Omental fat pad (tissue), 4 donors: ENCODE results near the gene VPS54. TPM values are rescaled to one million over a fixed set of nuclear protein-coding genes. Genes with fewer than 3 reads are reported as not detected.
"Not testable (repeated sequence)": the region's sequence is repeated elsewhere in the genome, so short reads cannot be mapped to it uniquely, and the experiment has no call there.

Experiments
- ATAC-seq: fragments of 150-250 bp; one replicate; pipeline ENCODE4 v1.9.1; 2016; ENCODE audit warnings: mild to moderate bottlenecking, moderate library complexity; ENCODE audit not compliant: low FRiP score
- DNase-seq: peaks from one replicate; pipeline ENCODE4 v3.0.0-alpha.2; 2019; ENCODE audit warnings: low spot score
- CTCF ChIP-seq, 3 donors: fragments of 450-650 bp; IDR thresholded peaks; one replicate each; pipeline ENCODE4 v1.5.1; 2016 to 2017; ENCODE audit warnings: antibody characterized with exemption in 3 of 3, mild to moderate bottlenecking in 3 of 3, moderate library complexity in 2 of 3
- total RNA-seq, 4 donors: library from RNA; depleted of rRNA; stranded (reverse); fragments of >200 nt; gene quantifications; one replicate each; pipeline ENCODE4 v1.1.0, GENCODE V29; 2016

VPS54 gene
- total RNA-seq, 4 donors from 2014 or later = 19.8 to 40.5 (median 26.9) TPM

DNA sequence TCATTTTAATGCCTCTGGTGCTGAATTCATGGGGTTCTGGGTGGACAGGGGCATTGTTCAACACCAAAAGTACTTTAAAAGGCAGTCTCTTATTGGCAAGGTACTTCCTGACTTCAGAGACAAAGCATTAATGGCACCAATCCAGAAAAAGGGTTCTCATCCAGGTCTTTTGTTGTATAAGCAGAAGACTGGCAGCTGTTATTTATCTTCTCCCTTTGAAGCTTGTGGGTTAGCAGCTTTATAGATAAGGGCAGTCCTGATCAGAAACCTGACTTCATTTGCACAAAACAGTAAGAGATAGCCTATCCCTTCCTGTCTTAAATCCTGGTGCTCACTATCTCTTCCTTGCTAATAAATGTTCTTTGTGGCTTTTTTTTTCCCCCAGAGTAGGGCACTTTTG, 68.8 kb downstream of the VPS54 start:
- TF ChIP-seq CTCF (IDR thresholded peaks at IDR 0.05) = no peak
- no peak for ATAC-seq
- no peak for DNase-seq

- no peak for DNase-seq
- TF ChIP-seq CTCF (IDR thresholded peaks at IDR 0.05) = no peak
- no peak for ATAC-seq
Observed at GRCh38 chr2:63942788-63943187, 76.4 kb downstream of the VPS54 start.

- DNase-seq, ATAC-seq: not testable (repeated sequence)
Observed at GRCh38 chr2:63932104-63932503, 87.1 kb downstream of the VPS54 start.

DNA sequence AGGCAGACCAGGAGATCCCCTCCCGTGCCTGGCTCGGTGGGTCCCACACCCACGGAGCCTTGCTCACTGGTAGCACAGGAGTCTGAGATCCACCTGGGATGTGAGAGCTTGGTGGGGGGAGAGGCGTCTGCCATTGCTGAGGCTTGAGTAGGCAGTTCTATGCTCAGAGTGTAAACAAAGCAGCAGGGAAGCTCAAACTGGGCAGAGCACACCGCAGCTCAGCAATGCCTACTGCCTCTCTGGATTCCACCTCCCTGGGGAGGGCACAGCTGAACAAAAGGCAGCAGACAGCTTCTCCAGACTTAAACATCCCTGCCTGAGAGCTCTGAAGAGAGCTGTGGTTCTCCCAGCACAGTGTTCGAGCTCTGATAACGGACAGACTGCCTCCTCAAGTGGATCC, 92.4 kb downstream of the VPS54 start:
- DNase-seq (no peak), ATAC-seq (no peak)
- no peak for TF ChIP-seq CTCF (IDR thresholded peaks at IDR 0.05)

DNA sequence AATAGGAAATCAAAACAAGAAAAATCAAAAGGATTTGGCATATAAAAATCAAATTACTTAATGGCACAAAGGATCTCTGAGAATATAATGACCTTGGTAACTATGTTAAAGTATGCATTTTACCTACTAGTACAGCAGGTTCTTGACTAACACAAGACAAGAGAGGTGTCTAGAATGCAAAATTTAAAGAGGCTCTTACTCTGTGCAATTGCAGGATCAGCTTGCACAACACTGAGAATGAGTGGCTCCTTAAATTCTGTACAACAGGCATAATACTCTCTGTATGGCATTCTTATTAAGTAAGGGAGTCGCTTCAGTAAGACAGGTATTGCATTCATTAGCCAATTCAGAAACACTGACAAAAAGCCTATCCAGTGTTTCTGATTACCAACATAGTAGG, 104.9 kb downstream of the VPS54 start:
- DNase-seq = no peak
- ATAC-seq = no peak
- no peak for TF ChIP-seq CTCF (IDR thresholded peaks at IDR 0.05)

DNA sequence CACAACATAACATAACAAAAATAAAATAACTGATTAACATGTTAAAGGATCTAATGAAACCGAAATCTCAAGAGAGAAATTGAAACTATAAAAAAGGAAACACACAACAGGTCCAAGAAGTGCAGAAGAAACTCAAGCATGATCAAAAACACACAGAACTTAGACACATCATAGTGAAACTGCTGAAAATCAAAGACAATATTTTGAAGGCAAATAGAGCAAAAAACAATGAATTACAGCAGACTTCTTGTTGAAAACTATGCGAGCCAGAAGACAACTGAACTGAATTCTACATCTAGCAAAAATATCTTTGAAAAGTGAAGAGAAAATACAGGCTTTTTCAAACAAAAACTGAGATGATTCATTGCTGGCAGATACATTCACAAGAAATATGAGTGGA, 116.2 kb downstream of the VPS54 start:
- TF ChIP-seq CTCF (IDR thresholded peaks at IDR 0.05) = no peak
- DNase-seq (no peak), ATAC-seq (no peak)

DNA sequence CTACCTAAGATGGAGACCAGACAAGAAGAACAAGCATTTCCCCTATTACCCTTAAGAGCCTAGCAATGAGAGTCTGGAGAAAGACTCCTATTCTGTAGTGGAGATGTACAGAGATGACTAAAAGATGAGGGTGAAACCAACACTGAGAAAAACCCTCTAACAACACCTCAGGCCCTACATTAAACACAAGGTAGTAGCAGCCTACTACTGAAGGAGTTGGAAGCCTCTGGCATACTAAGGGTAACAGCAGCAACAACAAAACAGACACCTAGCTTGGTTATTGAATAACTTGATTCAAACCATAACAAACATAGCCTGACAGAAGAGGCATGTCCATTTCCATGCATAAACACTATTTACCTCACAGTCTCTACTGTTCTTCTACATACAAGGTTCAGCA, 117.1 kb downstream of the VPS54 start:
- no peak for TF ChIP-seq CTCF (IDR thresholded peaks at IDR 0.05)
- ATAC-seq = no peak
- no peak for DNase-seq

DNA sequence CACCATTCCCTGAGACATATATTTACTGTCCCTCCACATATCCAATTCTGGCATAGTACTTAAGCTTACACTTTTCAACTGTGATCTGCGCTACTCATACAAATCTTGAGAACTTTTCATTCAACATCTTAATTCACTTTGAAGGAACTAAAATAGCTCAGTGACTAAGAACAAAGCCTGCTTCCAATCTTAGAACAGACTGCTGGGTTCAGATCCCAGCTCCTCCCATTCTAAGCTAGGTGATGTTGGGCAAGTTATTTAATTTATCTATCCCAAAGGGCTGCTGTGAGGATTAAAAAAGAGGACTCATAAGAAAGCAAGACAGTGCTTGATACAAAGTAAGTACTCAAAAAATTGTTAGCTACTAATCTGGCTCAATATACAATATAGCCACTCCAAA, 119.6 kb downstream of the VPS54 start:
- DNase-seq (no peak), ATAC-seq (peak; percentile 32)
- no peak for TF ChIP-seq CTCF (IDR thresholded peaks at IDR 0.05)
